Astrocyte (in vitro differentiated cells and primary cell): ENCODE measurements around the gene ADAMTS17.

Experiments used
- EZH2 ChIP-seq: IDR thresholded peaks from 2 replicates; pipeline ENCODE4 v1.6.1; 2012; ENCODE audit warnings: mild to moderate bottlenecking, low read length, inconsistent platforms; ENCODE audit not compliant: insufficient read depth
- TF ChIP-seq, protein P1 (sequence below): IDR thresholded peaks from 2 replicates; pipeline ENCODE4 v1.5.1; 2011; ENCODE audit warnings: low read depth, mild to moderate bottlenecking, inconsistent platforms, low read length, moderate library complexity; ENCODE audit not compliant: insufficient read depth

DNA sequence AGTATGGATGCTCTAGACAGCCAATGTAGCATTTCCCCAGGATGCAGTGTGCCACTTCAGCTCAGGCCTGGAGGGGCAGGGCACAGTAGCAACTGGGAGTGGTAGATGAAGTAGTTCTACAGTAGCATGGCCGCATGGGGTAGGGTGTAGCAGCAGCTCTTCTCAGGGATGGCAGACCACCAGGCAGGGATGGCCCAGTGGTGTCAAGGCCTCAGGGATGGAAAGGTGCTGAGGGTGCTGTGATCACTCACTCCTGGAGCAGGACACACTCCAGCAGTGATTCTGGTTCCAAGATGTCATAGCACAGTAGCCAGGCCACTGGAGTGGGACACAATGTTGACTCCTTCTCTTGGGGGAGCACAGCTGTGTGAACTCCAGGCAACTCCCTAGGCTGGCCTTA lies 397.6 kb downstream of the ADAMTS17 start:
- TF ChIP-seq, protein P1, sequence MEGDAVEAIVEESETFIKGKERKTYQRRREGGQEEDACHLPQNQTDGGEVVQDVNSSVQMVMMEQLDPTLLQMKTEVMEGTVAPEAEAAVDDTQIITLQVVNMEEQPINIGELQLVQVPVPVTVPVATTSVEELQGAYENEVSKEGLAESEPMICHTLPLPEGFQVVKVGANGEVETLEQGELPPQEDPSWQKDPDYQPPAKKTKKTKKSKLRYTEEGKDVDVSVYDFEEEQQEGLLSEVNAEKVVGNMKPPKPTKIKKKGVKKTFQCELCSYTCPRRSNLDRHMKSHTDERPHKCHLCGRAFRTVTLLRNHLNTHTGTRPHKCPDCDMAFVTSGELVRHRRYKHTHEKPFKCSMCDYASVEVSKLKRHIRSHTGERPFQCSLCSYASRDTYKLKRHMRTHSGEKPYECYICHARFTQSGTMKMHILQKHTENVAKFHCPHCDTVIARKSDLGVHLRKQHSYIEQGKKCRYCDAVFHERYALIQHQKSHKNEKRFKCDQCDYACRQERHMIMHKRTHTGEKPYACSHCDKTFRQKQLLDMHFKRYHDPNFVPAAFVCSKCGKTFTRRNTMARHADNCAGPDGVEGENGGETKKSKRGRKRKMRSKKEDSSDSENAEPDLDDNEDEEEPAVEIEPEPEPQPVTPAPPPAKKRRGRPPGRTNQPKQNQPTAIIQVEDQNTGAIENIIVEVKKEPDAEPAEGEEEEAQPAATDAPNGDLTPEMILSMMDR: no peak
- no peak for TF ChIP-seq EZH2
